Body of pancreas (tissue), 4 donors: ENCODE measurements around the gene AK2.

Experiments used
- CTCF ChIP-seq, 7 experiments: fragments of 450-650 bp in 4 of 7; fragments of 200-600 bp in 3 of 7; sonication (generic) in 3 of 7; IDR thresholded peaks; one replicate each; pipeline ENCODE4 v1.5.1; 2016 to 2019; ENCODE audit warnings: antibody characterized with exemption in 7 of 7
- POLR2A ChIP-seq, 3 donors: fragments of 450-650 bp; IDR thresholded peaks; one replicate each; pipeline ENCODE4 v1.6.1; 2016; ENCODE audit warnings: antibody characterized with exemption in 3 of 3, mild to moderate bottlenecking in 2 of 3

GRCh38 chr1:32967888-32968568 is 68.7 kb downstream of the AK2 start:
- TF ChIP-seq CTCF (IDR thresholded peaks at IDR 0.05) (no peak), POLR2A (IDR thresholded peaks at IDR 0.05) (no peak)
